Retinal pigment epithelial cell (primary cell): ENCODE data around the gene C10orf90.

Experiments used
- DNase-seq: peaks from one replicate; pipeline ENCODE4 v3.0.0-alpha.2; 2010; ENCODE audit warnings: low read depth
- H3K4me3 ChIP-seq: 2 replicates; pipeline ENCODE4 v1.5.1; 2011; ENCODE audit warnings: mild to moderate bottlenecking, low read length, control low read depth, moderate library complexity
- TF ChIP-seq, protein P1 (sequence below): conservative IDR thresholded peaks from 2 replicates; pipeline ENCODE4 v1.5.1; 2011; ENCODE audit warnings: low read depth, low read length, control low read depth, inconsistent platforms

The C10orf90 gene

DNA sequence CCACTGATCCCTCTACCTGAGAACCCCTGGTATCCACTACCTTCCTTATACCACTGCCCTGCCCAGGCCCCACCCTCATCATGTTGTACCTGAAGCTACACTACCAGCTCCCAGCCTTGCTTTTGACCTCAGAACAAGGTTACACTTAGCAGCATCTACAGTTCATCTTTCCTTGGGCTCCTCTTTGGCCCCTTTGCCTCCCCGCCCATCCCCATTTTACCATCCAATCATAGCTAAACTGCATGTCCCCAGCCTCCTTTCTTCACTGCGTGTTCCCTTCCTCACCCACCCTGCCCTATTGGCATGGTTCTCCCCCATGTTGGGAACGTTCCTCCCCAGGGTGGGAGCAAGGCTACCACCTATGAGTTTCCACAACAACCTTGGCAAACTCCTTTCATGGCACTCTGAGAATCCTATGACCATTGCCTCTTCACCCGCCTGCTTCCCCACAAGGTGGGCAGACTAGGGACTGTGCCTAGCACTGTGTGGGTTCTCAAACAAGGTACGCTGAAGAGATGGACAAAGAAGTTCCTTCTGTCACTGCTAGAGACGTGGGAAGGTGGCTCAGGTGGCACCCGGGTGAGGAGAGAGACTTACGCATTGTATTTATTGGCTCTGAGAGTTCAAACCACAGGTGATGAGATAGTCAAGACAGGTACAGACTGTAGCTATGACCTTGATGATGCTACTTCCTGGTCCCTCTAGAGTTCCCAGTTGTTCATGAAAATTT, 215.3 kb downstream of the C10orf90 start:
- DNase-seq = no peak
- no peak overlapping the region for H3K4me3 ChIP-seq
- TF ChIP-seq, protein P1, sequence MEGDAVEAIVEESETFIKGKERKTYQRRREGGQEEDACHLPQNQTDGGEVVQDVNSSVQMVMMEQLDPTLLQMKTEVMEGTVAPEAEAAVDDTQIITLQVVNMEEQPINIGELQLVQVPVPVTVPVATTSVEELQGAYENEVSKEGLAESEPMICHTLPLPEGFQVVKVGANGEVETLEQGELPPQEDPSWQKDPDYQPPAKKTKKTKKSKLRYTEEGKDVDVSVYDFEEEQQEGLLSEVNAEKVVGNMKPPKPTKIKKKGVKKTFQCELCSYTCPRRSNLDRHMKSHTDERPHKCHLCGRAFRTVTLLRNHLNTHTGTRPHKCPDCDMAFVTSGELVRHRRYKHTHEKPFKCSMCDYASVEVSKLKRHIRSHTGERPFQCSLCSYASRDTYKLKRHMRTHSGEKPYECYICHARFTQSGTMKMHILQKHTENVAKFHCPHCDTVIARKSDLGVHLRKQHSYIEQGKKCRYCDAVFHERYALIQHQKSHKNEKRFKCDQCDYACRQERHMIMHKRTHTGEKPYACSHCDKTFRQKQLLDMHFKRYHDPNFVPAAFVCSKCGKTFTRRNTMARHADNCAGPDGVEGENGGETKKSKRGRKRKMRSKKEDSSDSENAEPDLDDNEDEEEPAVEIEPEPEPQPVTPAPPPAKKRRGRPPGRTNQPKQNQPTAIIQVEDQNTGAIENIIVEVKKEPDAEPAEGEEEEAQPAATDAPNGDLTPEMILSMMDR = no peak

DNA sequence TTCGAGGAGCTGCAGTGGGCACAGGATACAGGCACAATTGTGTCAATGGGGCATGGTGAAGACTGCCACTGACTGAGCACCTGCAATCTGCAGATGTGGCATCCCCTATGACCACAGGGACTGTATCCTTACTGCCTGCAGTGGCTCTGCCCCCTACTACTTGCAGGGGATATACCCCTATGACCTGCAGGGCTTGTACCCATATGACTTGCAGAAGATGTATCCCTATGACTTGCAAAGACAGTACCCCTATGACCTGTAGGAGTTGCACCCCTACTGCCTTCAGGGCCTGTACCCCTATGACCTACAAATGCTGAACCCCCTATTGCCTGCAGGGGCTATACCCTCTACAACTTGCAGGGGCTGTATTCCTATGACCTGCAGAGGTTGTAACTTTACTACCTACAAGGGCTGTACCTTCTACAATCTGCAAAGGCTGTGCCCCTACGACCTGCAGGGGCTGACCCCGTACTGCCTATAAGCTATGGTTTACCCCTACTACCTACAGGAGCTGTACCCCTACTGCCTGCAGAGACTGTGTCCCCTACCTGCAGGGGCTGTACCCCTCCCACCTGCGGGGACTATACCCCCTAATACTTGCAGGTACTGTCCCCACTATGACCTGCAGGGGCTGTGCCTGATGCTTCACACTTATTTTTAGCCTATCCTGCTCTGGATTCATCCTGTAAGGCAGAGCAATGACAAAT, 216.3 kb downstream of the C10orf90 start:
- TF ChIP-seq, protein P1 = no peak
- no peak overlapping the region for H3K4me3 ChIP-seq
- DNase-seq = no peak

DNA sequence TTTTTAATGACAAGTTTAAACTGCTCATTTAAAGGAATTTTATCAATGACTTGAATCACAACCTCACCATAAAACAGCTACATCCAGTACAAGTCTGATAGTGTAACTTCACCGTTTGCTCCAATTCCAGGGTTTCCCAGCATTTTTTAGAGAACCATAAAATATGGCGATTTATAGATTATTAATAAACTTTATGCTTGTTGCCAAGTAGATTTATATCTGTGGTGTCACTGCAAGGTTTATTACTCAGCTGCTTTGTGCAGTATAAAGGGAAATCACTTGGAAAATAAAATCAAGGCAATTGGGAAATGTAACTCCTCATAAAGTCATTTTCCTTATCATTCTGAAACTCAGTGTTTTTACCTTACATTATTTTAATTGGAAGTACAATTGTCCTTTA, 218.2 kb downstream of the C10orf90 start:
- H3K4me3 ChIP-seq = no peak overlapping the region
- DNase-seq = no peak
- TF ChIP-seq, protein P1 = no peak

DNA sequence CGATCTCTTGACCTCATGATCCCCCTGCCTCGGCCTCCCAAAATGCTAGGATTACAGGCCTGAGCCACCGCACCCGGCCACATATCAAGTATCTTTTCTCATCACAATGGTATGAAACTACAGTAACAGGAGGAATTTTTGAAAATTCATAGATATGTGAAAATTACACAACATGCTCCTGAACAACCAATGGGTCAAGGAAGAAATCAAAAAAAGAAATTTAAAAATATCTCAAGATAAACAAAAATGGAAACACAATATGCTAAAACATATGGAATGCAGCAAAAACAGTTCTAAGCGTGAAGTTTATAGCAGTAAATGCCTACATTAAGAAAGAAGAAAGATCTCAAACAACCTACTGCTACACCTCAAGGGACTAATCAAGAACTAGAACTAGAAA, 222.4 kb downstream of the C10orf90 start:
- DNase-seq = no peak
- TF ChIP-seq, protein P1 = no peak

DNA sequence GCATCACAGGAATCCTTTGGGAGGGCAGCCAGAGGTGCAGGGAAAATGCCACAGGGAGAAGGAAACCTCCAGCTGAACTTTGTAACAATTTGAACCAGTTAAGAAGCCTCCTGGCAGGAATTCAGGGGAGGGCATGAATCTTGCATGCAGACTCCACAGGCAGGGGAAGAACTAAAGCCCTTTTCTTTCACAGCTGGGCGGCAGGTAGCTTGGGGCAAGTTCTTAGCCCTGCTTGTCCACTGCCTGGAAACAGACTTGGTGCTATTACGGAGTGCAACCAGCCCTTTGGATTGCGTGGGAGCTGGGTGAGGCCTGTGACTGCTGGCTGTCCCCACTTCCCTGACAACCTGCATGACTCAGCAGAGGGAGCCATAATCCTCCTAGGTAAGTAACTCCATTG, 230.6 kb downstream of the C10orf90 start:
- DNase-seq = no peak
- no peak overlapping the region for H3K4me3 ChIP-seq
- TF ChIP-seq, protein P1 = no peak

More for the DNA sequence above, 222.4 kb downstream of the C10orf90 start:
- no peak overlapping the region for H3K4me3 ChIP-seq

DNA sequence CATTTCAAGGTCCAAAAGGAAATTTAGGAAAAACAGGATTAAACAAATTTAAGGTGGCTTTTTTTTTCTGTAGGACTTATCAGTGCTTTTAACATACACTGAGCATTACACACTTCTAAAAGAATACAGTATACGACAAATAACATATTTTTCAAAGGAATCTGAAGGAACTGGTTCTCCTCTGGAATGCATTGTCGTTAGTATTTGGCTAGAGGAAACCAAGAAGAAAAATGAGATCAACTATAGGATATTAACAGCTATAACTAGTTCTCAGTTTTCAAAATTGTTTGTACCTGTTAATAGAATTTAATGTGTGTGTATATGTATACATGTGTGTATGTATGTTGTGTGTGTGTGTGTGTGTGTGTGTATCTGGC, 232.1 kb downstream of the C10orf90 start:
- TF ChIP-seq, protein P1 = no peak
- no peak overlapping the region for H3K4me3 ChIP-seq
- no peak for DNase-seq
